LNCAP (cell line): ENCODE measurements around the gene SLC22A14.

Source experiments
- CTCF ChIP-seq: fragments of 450-650 bp; IDR thresholded peaks from 2 replicates; pipeline ENCODE4 v1.5.1; 2017; ENCODE audit warnings: mild to moderate bottlenecking

The SLC22A14 gene

GRCh38 chr3:38251197-38251596 is 30.9 kb upstream of the SLC22A14 start:
- TF ChIP-seq CTCF: no peak

GRCh38 chr3:38253704-38254103 is 28.4 kb upstream of the SLC22A14 start:
- no peak for TF ChIP-seq CTCF

- no peak for TF ChIP-seq CTCF
These were observed 27.2 kb upstream of the SLC22A14 start for GRCh38 chr3:38254872-38255271.

- TF ChIP-seq CTCF: no peak
These were observed 26.5 kb upstream of the SLC22A14 start for GRCh38 chr3:38255627-38256026.

- no peak for TF ChIP-seq CTCF
These were observed 24.5 kb upstream of the SLC22A14 start for GRCh38 chr3:38257583-38257982.

GRCh38 chr3:38260474-38260873 is 21.6 kb upstream of the SLC22A14 start:
- no peak for TF ChIP-seq CTCF

- no peak for TF ChIP-seq CTCF
These were observed 17.7 kb upstream of the SLC22A14 start for GRCh38 chr3:38264353-38264771.

- TF ChIP-seq CTCF: no peak
These were observed 17.3 kb upstream of the SLC22A14 start for GRCh38 chr3:38264779-38265178.
